Measurements from ENCODE around the gene OST4.

DNA sequence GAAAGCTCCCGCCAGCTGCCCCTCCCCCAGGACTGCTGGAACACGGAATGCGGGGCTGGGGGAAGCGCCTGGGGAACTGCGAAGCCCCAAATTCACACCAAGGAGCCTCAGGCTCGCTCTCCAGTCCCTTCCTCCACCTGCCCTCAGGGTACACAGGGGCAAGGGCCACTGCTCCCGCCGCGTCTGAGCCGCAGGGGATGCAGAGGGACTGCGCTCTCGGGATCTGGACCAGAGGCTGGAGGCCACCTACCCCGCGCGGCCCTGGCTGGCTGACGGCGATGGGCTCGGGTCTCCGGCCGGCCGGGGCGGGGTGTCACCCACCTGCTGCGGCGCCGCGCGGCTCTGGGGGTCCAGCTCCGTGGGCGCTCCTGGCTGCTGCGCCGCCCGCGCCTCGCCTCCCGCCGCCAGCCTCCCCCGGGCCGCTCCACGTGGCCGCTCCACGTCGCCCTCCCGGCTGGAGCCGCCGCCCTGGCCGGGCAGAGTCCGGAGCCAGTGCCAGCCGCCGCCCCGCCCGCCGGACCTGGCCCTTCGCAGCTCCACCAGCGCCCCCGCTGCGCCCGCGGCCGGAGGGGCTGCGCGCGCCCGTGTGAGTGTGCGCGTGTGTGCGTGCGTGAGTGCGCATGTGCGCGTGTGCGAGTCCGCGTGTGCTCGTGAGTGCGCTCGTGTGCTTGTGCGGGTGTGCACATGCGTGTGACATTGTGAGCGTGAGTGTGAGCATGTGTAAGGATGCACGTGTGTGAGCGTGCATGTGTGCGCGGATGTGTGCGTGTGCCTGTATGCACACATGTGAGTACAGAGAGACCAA is 47.3 kb upstream of the OST4 start, which contains the start of gene CGREF1:
- TF ChIP-seq, protein P1, sequence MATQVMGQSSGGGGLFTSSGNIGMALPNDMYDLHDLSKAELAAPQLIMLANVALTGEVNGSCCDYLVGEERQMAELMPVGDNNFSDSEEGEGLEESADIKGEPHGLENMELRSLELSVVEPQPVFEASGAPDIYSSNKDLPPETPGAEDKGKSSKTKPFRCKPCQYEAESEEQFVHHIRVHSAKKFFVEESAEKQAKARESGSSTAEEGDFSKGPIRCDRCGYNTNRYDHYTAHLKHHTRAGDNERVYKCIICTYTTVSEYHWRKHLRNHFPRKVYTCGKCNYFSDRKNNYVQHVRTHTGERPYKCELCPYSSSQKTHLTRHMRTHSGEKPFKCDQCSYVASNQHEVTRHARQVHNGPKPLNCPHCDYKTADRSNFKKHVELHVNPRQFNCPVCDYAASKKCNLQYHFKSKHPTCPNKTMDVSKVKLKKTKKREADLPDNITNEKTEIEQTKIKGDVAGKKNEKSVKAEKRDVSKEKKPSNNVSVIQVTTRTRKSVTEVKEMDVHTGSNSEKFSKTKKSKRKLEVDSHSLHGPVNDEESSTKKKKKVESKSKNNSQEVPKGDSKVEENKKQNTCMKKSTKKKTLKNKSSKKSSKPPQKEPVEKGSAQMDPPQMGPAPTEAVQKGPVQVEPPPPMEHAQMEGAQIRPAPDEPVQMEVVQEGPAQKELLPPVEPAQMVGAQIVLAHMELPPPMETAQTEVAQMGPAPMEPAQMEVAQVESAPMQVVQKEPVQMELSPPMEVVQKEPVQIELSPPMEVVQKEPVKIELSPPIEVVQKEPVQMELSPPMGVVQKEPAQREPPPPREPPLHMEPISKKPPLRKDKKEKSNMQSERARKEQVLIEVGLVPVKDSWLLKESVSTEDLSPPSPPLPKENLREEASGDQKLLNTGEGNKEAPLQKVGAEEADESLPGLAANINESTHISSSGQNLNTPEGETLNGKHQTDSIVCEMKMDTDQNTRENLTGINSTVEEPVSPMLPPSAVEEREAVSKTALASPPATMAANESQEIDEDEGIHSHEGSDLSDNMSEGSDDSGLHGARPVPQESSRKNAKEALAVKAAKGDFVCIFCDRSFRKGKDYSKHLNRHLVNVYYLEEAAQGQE (IDR thresholded peaks at IDR 0.05; ENCODE audit: insufficient replicate concordance, low read depth): no peak
- TF ChIP-seq, protein P2, sequence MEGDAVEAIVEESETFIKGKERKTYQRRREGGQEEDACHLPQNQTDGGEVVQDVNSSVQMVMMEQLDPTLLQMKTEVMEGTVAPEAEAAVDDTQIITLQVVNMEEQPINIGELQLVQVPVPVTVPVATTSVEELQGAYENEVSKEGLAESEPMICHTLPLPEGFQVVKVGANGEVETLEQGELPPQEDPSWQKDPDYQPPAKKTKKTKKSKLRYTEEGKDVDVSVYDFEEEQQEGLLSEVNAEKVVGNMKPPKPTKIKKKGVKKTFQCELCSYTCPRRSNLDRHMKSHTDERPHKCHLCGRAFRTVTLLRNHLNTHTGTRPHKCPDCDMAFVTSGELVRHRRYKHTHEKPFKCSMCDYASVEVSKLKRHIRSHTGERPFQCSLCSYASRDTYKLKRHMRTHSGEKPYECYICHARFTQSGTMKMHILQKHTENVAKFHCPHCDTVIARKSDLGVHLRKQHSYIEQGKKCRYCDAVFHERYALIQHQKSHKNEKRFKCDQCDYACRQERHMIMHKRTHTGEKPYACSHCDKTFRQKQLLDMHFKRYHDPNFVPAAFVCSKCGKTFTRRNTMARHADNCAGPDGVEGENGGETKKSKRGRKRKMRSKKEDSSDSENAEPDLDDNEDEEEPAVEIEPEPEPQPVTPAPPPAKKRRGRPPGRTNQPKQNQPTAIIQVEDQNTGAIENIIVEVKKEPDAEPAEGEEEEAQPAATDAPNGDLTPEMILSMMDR (IDR thresholded peaks at IDR 0.05; ENCODE audit: insufficient read depth, low read length): no peak
- TF ChIP-seq POLR2AphosphoS5 (IDR thresholded peaks at IDR 0.05; ENCODE audit: low read depth): peak; percentile 42; the same call in 1 of the 2 replicates
- no peak for TF ChIP-seq SPI1 (IDR thresholded peaks at IDR 0.05; ENCODE audit: borderline replicate concordance, low read depth)
- no peak for TF ChIP-seq GABPA (IDR thresholded peaks at IDR 0.05; ENCODE audit: low read depth)

Measured in HL-60 (cell line).